Testis (tissue), 3 donors: ENCODE measurements around the gene GARRE1. TPM values are rescaled to one million over a fixed set of nuclear protein-coding genes. Genes with fewer than 3 reads are reported as not detected.

Experiments used
- DNase-seq: peaks from one replicate; pipeline ENCODE4 v3.0.0-alpha.2; 2019
- H3K27ac ChIP-seq, 2 donors: fragments of 200-600 bp; sonication (generic); one replicate each; pipeline ENCODE4 v1.5.1; 2019
- H3K27me3 ChIP-seq: fragments of 200-600 bp; sonication (generic); one replicate; pipeline ENCODE4 v1.5.1; 2019
- H3K36me3 ChIP-seq: fragments of 200-600 bp; sonication (generic); one replicate; pipeline ENCODE4 v1.5.1; 2017; ENCODE audit warnings: low read depth; ENCODE audit errors: missing control alignments
- H3K4me1 ChIP-seq: fragments of 200-600 bp; sonication (generic); one replicate; pipeline ENCODE4 v1.5.1; 2019
- H3K4me3 ChIP-seq, 2 donors: fragments of 200-600 bp; sonication (generic); one replicate each; pipeline ENCODE4 v1.5.1; 2017 to 2019
- H3K9me3 ChIP-seq: fragments of 200-600 bp; sonication (generic); one replicate; pipeline ENCODE4 v1.5.1; 2017
- POLR2A ChIP-seq: fragments of 450-650 bp; IDR thresholded peaks from one replicate; pipeline ENCODE4 v1.6.1; 2017; ENCODE audit warnings: antibody characterized with exemption, mild to moderate bottlenecking, moderate library complexity
- WGBS, 2 donors: methylation state at CpG; one replicate each; pipeline ENCODE4 v1.1.5; 2018; 5-methylcytosine and 5-hydroxymethylcytosine counted together
- intact Hi-C: fragments of 100-400 bp; cut with DNase I; formaldehyde crosslinking; loops from one replicate; pipeline ENCODE4 v1.15.1; 2023; ENCODE audit warnings: low total_unique reads
- polyA plus RNA-seq: library from polyadenylated mRNA; stranded (reverse); fragments of 350-450 nt; fragmentation: Illumina TruSeq; extraction: RNeasy Lipid Tissue Mini Kit (QIAGEN cat#74804); gene quantifications from one replicate; pipeline ENCODE4 v1.2.3, GENCODE V29; 2014; ENCODE audit warnings: low read depth, low replicate concordance; ENCODE audit not compliant: insufficient read depth
- total RNA-seq, 2 donors: library from RNA; depleted of rRNA; stranded (reverse); fragments of >200 nt; gene quantifications; one replicate each; pipeline ENCODE4 v1.2.3, GENCODE V29; 2016
- TF ChIP-seq, protein P1 (sequence below), 3 experiments: fragments of 450-650 bp in 2 of 3; fragments of 200-600 bp in 1 of 3; sonication (generic) in 1 of 3; IDR thresholded peaks; one replicate each; pipeline ENCODE4 v1.5.1; 2016 to 2019; ENCODE audit warnings: antibody characterized with exemption in 3 of 3, mild to moderate bottlenecking in 2 of 3, moderate library complexity in 1 of 3

The GARRE1 gene
- total and polyA plus RNA-seq, 3 donors from 2014 or later: 21.1 to 38.4 (median 33.7) TPM

DNA sequence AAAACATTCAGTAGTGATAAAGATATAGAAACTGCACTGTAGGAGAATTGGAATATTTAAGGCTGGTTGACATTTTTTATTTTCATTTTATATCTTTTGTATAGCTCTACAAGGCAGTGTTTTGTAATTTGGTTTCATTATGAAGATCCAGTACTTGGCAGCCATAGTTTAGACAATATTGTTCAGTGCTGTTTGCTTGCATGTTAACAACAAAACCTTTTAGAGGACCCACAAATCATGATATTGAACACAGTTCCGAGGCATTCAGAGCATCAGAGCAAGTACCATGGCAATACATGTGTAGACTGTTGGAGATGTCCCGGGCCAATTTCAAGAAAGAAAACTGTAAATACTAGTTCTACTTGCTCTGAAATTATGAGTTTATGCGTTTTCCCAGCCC is 25.6 kb upstream of the GARRE1 start:
- intact Hi-C loops: no loop called here
- Histone ChIP-seq H3K27me3 (no peaks in the 10 kb centered on the region), H3K9me3 (no peaks in the 10 kb centered on the region), H3K4me1 (peaks cover 3% of the 10 kb centered on the region), H3K36me3 (no peaks in the 10 kb centered on the region), H3K27ac (no peak overlapping the region), H3K4me3 (no peak overlapping the region)
- WGBS, 2 donors: 95 to 97% methylated on average over 3 of the region's 3 CpGs
- no peak for DNase-seq
- no peak for TF ChIP-seq POLR2A

GRCh38 chr19:34229721-34230120 is 24.6 kb upstream of the GARRE1 start:
- Histone ChIP-seq H3K36me3 (no peaks in the 10 kb centered on the region), H3K9me3 (no peaks in the 10 kb centered on the region), H3K4me3 (no peak overlapping the region), H3K27me3 (no peaks in the 10 kb centered on the region), H3K27ac (no peak overlapping the region), H3K4me1 (peaks cover 3% of the 10 kb centered on the region)
- intact Hi-C loops: no loop called here
- WGBS, 2 donors: 89 to 97% methylated on average over 4 of the region's 4 CpGs
- no peak for TF ChIP-seq POLR2A
- TF ChIP-seq, protein P1, sequence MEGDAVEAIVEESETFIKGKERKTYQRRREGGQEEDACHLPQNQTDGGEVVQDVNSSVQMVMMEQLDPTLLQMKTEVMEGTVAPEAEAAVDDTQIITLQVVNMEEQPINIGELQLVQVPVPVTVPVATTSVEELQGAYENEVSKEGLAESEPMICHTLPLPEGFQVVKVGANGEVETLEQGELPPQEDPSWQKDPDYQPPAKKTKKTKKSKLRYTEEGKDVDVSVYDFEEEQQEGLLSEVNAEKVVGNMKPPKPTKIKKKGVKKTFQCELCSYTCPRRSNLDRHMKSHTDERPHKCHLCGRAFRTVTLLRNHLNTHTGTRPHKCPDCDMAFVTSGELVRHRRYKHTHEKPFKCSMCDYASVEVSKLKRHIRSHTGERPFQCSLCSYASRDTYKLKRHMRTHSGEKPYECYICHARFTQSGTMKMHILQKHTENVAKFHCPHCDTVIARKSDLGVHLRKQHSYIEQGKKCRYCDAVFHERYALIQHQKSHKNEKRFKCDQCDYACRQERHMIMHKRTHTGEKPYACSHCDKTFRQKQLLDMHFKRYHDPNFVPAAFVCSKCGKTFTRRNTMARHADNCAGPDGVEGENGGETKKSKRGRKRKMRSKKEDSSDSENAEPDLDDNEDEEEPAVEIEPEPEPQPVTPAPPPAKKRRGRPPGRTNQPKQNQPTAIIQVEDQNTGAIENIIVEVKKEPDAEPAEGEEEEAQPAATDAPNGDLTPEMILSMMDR (IDR thresholded peaks at IDR 0.05): no peak
- DNase-seq: no peak

- intact Hi-C loops: no loop called here
- Histone ChIP-seq H3K27me3 (no peaks in the 10 kb centered on the region), H3K4me1 (peaks cover 3% of the 10 kb centered on the region), H3K9me3 (no peaks in the 10 kb centered on the region), H3K36me3 (no peaks in the 10 kb centered on the region), H3K4me3 (no peak overlapping the region), H3K27ac (no peak overlapping the region)
- TF ChIP-seq POLR2A: no peak
- TF ChIP-seq, protein P1 (IDR thresholded peaks at IDR 0.05): no peak
- no peak for DNase-seq
- WGBS, 2 donors: 83 to 95% methylated on average over 9 to 10 of the region's 10 CpGs
Observed at GRCh38 chr19:34230820-34231219, 23.5 kb upstream of the GARRE1 start.

GRCh38 chr19:34231439-34231838 is 22.9 kb upstream of the GARRE1 start:
- Histone ChIP-seq H3K4me1 (peaks cover 3% of the 10 kb centered on the region), H3K27me3 (no peaks in the 10 kb centered on the region), H3K27ac (no peak overlapping the region), H3K4me3 (no peak overlapping the region), H3K9me3 (no peaks in the 10 kb centered on the region), H3K36me3 (no peaks in the 10 kb centered on the region)
- 95 to 97% methylated on average over 4 of the region's 4 CpGs for WGBS, 2 donors
- DNase-seq: no peak
- TF ChIP-seq, protein P1 (IDR thresholded peaks at IDR 0.05): no peak
- TF ChIP-seq POLR2A: no peak
- intact Hi-C loops: no loop called here

DNA sequence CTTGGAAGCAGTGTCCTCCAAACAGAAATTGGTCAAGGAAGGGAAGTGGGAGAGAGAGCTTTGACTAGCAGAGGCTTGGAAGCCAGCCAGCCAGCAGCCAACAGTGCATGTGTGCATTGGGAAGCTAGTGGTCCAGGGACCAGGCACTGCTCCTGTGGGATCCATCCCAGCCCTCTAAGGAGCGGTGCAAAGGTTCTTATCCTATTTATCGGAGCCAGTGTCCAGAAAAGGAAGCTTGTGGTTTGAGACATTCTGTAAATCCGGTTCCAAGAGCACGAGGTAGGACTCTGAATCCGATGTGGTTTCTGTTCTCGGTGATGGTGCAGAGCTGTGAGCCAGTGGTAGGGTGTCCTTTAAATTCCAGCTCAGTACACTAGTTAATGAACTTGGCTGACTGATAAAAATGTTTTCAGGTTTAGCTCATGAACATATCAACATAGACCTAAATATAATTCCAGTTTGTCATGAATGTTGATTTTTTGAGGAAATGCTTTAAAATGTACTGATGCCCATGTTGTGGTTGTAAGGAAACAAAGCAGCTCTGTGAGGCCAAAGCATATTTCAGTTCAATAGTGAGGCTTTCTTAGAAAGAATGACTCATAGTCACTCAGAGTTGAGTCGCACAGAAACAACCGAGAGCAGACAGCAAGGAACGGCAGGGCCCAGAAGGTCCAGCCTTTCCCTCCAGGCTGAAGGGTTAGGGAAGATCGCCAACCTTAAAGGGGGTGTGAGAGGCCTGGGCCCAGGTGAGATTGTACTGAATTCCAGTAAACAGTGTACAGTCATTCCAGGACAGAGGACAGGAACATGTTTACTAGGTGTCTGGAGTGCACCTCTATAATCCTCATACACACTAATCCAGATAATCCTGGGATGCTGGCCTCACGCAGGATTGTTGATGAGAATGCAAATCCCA is 21.5 kb upstream of the GARRE1 start:
- Histone ChIP-seq H3K36me3 (no peaks in the 10 kb centered on the region), H3K4me3 (no peak overlapping the region), H3K27ac (peak overlapping the region in 1 of 2 donors; percentile 53), H3K27me3 (no peaks in the 10 kb centered on the region), H3K9me3 (no peaks in the 10 kb centered on the region), H3K4me1 (peaks cover 3% of the 10 kb centered on the region)
- TF ChIP-seq POLR2A: no peak
- TF ChIP-seq, protein P1 (IDR thresholded peaks at IDR 0.05): no peak
- 37 to 50% methylated on average over 11 of the region's 11 CpGs for WGBS, 2 donors
- intact Hi-C loops: no loop called here
- DNase-seq: peak; percentile 63
